ENCODE results near the gene COMT. TPM values are rescaled to one million over a fixed set of nuclear protein-coding genes. Genes with fewer than 3 reads are reported as not detected.
A peak's percentile ranks its signal among the peaks of the same experiment; 100 is the strongest.

Gene COMT
- total RNA-seq, 1 experiment from 2014 or later = 108 TPM

DNA sequence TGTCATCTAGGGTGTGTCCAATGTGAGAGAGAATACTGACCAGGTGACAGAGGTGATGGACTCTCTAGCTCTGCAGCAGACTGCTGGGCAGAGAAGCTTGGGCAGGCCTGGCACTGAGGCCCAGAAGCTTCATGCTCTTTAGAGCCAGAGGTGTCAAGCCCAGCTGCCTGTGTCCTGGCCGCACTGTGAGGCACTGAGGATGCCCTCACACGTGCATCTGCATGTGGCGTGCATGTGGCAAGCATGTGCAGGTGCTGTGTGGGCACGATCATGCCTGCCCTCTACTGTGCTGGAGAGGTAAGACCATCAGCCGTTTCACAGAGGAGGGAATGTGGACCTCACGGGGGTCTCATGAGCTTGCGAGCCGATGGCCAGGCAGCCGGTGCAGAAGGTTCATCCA lies 15.9 kb downstream of the COMT start:
- Histone ChIP-seq H3K4me1 (ENCODE audit: control insufficient read depth, insufficient read depth, low read length) (peaks cover 6% of the 10 kb centered on the region), H3K4me3 (ENCODE audit: low read depth in 2 of 2, low read length in 2 of 2) (no peak overlapping the region), H3K9me3 (ENCODE audit: control insufficient read depth, insufficient read depth, low read depth, low read length) (no peaks in the 10 kb centered on the region), H3K27ac (ENCODE audit: low read length) (no peak overlapping the region), H3K36me3 (ENCODE audit: control insufficient read depth, insufficient read depth, low read length) (no peaks in the 10 kb centered on the region), H3K27me3 (ENCODE audit: control insufficient read depth, insufficient read depth, low read length) (no peaks in the 10 kb centered on the region)
- in situ Hi-C loops (cut with HindIII; ENCODE audit: low pct_unique_long_range_greater_than_20kb, low sequenced_read_pairs) (no loop called here), intact Hi-C loops (cut with micrococcal nuclease; ENCODE audit: unreplicated experiment) (no loop called here)
- DNase-seq (ENCODE audit: low read depth, low spot score) (no peak), ATAC-seq (no peak)
- ChIA-PET POLR2A (no interaction called here), CTCF (no interaction called here)
- no TSS peak for BruUV-seq (replicated peaks)
- TF ChIP-seq CTCF (IDR thresholded peaks at IDR 0.05) (peak; percentile 10; the same call in 1 of the 2 replicates), TCF7L2 (IDR thresholded peaks at IDR 0.05; ENCODE audit: low read depth, low read length) (no peak)

DNA sequence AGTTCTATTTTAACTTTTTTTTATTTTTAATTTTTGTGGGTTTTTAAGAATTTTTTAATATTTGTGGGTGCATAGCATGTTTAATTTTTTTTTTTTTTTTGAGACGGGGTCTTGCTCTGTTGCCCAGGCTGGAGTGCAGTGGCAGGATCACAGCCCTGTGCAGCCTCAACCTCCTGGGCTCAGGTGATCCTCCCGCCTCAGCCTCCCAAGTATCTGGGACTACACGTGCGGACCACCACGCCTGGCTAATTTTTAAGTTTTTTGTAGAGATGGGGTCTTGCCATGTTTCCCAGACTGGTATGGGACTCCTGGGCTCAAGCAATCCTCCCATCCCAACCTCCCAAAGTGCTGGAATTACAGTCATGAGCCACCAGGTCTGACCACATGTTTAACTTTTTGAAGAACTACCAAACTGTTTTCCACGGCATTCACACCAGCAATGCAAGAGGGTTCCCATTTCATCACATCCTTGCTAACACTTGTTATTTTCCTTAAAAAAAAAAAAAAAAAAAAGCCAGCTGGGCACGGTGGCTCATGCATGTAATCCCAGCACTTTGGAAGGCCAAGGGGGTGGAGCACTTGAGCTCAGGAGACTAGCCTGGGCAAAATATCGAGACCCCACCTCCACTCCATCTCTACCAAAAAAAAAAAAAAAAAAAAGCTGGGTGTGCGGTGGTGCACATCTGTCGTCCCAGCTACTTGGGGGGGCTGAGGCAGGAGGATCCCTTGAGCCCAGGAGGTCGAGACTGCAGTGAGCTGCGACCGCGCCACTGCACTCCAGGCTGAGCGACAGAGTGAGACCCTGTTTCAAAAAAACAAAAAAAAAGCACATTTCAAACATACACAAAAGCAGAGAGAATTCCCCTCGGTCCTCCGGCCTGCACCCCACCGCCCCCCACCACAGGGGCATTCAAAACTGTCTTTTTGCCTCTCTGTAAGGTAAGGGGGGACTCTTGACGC lies 16.8 kb downstream of the COMT start:
- in situ Hi-C loops (cut with HindIII; ENCODE audit: low pct_unique_long_range_greater_than_20kb, low sequenced_read_pairs) (no loop called here), intact Hi-C loops (cut with micrococcal nuclease; ENCODE audit: unreplicated experiment) (no loop called here)
- Histone ChIP-seq H3K27ac (ENCODE audit: low read length) (no peak overlapping the region), H3K9me3 (ENCODE audit: control insufficient read depth, insufficient read depth, low read depth, low read length) (no peaks in the 10 kb centered on the region), H3K36me3 (ENCODE audit: control insufficient read depth, insufficient read depth, low read length) (no peaks in the 10 kb centered on the region), H3K27me3 (ENCODE audit: control insufficient read depth, insufficient read depth, low read length) (no peaks in the 10 kb centered on the region), H3K4me3 (ENCODE audit: low read depth in 2 of 2, low read length in 2 of 2) (no peak overlapping the region), H3K4me1 (ENCODE audit: control insufficient read depth, insufficient read depth, low read length) (peaks cover 6% of the 10 kb centered on the region)
- ChIA-PET CTCF (interaction anchor here (0.5 kb wide), 1 partner anchor 235 kb away, joined by 4 read pairs; no protein-coding TSS in a partner anchor), POLR2A (no interaction called here)
- no peak for ATAC-seq
- no peak for DNase-seq (ENCODE audit: low read depth, low spot score)
- BruUV-seq (replicated peaks) = no TSS peak
- TF ChIP-seq REST (IDR thresholded peaks at IDR 0.05; ENCODE audit: insufficient read depth in 1 of 2, low read depth in 2 of 2, low read length in 1 of 2) = no peak
- no peak for TF ChIP-seq TCF7L2 (IDR thresholded peaks at IDR 0.05; ENCODE audit: low read depth, low read length)
- TF ChIP-seq POLR2AphosphoS5 (IDR thresholded peaks at IDR 0.05; ENCODE audit: low read depth, low read length) = no peak
- TF ChIP-seq SIN3A (IDR thresholded peaks at IDR 0.05; ENCODE audit: borderline replicate concordance, insufficient read depth, low read depth, low read length) = no peak
- TF ChIP-seq CTCF (IDR thresholded peaks at IDR 0.05) = no peak

Data from Panc1 (cell line).